SK-N-SH treated with all-trans-retinoic acid at 6 μM for 48 hours (cell line): ENCODE measurements around the gene PSME3IP1.

Experiments used
- ATAC-seq: fragments of 200-7000 bp; cut with Tn5 transposase; 3 replicates; pipeline ENCODE4 v1.9.1; 2020; ENCODE audit warnings: mild to moderate bottlenecking, moderate library complexity
- ARNTL ChIP-seq: fragments of 450-650 bp; formaldehyde crosslinking; IDR thresholded peaks from 2 replicates; pipeline ENCODE4 v1.5.0; 2020; ENCODE audit warnings: low read depth, mild to moderate bottlenecking, moderate library complexity, borderline replicate concordance
- BACH2 ChIP-seq: fragments of 250-450 bp; sonication (Bioruptor Pico); IDR thresholded peaks from 2 replicates; pipeline ENCODE4 v1.9.0; 2021; ENCODE audit warnings: mild to moderate bottlenecking, borderline replicate concordance
- CSDC2 ChIP-seq: fragments of 250-450 bp; sonication (Bioruptor Pico); IDR thresholded peaks from 2 replicates; pipeline ENCODE4 v1.5.0; 2020; ENCODE audit warnings: mild to moderate bottlenecking, moderate library complexity
- CSRNP3 ChIP-seq: fragments of 250-450 bp; sonication (Bioruptor Pico); IDR thresholded peaks from 2 replicates; pipeline ENCODE4 v1.5.1; 2021; ENCODE audit warnings: mild to moderate bottlenecking, moderate library complexity
- ESRRG ChIP-seq: fragments of 250-450 bp; sonication (Bioruptor Pico); IDR thresholded peaks from 2 replicates; pipeline ENCODE4 v1.6.1; 2021; ENCODE audit warnings: mild to moderate bottlenecking
- GLIS3 ChIP-seq: fragments of 250-450 bp; sonication (Bioruptor Pico); IDR thresholded peaks from 2 replicates; pipeline ENCODE4 v1.5.0; 2020; ENCODE audit warnings: mild to moderate bottlenecking, moderate library complexity
- ISL1 ChIP-seq: fragments of 250-450 bp; sonication (Bioruptor Pico); IDR thresholded peaks from 2 replicates; pipeline ENCODE4 v2.1.2; 2022; ENCODE audit warnings: mild to moderate bottlenecking, moderate library complexity
- OSR1 ChIP-seq: fragments of 250-450 bp; sonication (Bioruptor Pico); IDR thresholded peaks from 2 replicates; pipeline ENCODE4 v1.8.0; 2022; ENCODE audit warnings: moderate library complexity, mild to moderate bottlenecking, inconsistent platforms
- PATZ1 ChIP-seq: fragments of 250-450 bp; sonication (Bioruptor Pico); IDR thresholded peaks from 2 replicates; pipeline ENCODE4 v1.8.0; 2020; ENCODE audit warnings: mild to moderate bottlenecking, moderate library complexity, borderline replicate concordance
- POU6F1 ChIP-seq: fragments of 250-450 bp; sonication (Bioruptor Pico); IDR thresholded peaks from 2 replicates; pipeline ENCODE4 v1.8.0; 2021; ENCODE audit warnings: low read depth, mild to moderate bottlenecking, moderate library complexity, borderline replicate concordance
- PPARA ChIP-seq: fragments of 250-450 bp; sonication (Bioruptor Pico); IDR thresholded peaks from 2 replicates; pipeline ENCODE4 v1.5.0; 2020; ENCODE audit warnings: mild to moderate bottlenecking, borderline replicate concordance
- RARB ChIP-seq: fragments of 250-450 bp; sonication (Bioruptor Pico); IDR thresholded peaks from 2 replicates; pipeline ENCODE4 v1.8.0; 2021; ENCODE audit warnings: mild to moderate bottlenecking, moderate library complexity
- SNAI2 ChIP-seq: fragments of 250-450 bp; sonication (Bioruptor Pico); IDR thresholded peaks from 2 replicates; pipeline ENCODE4 v1.5.0; 2020; ENCODE audit warnings: mild to moderate bottlenecking, moderate library complexity
- TCF4 ChIP-seq: fragments of 250-450 bp; sonication (Bioruptor Pico); IDR thresholded peaks from 2 replicates; pipeline ENCODE4 v1.8.0; 2021; ENCODE audit warnings: mild to moderate bottlenecking, moderate library complexity, borderline replicate concordance
- TOX ChIP-seq: fragments of 250-450 bp; sonication (Bioruptor Pico); IDR thresholded peaks from 2 replicates; pipeline ENCODE4 v1.8.0; 2021; ENCODE audit warnings: mild to moderate bottlenecking, moderate library complexity, borderline replicate concordance
- TSHZ2 ChIP-seq: fragments of 250-450 bp; sonication (Bioruptor Pico); IDR thresholded peaks from 2 replicates; pipeline ENCODE4 v1.5.0; 2020; ENCODE audit warnings: mild to moderate bottlenecking, moderate library complexity
- ZC3H10 ChIP-seq: fragments of 250-450 bp; sonication (Bioruptor Pico); IDR thresholded peaks from 2 replicates; pipeline ENCODE4 v1.5.1; 2021; ENCODE audit warnings: mild to moderate bottlenecking, moderate library complexity
- ZFP3 ChIP-seq: fragments of 250-450 bp; sonication (Bioruptor Pico); IDR thresholded peaks from 2 replicates; pipeline ENCODE4 v1.5.0; 2020; ENCODE audit warnings: mild to moderate bottlenecking, moderate library complexity
- ZFP30 ChIP-seq: fragments of 450-650 bp; formaldehyde crosslinking; IDR thresholded peaks from 2 replicates; pipeline ENCODE4 v1.5.0; 2022; ENCODE audit warnings: mild to moderate bottlenecking, moderate library complexity
- ZNF565 ChIP-seq: fragments of 450-650 bp; formaldehyde crosslinking; conservative IDR thresholded peaks from 2 replicates; pipeline ENCODE4 v1.5.0; 2020; ENCODE audit warnings: low read depth, mild to moderate bottlenecking, moderate library complexity
- ZNF8 ChIP-seq: fragments of 450-650 bp; formaldehyde crosslinking; IDR thresholded peaks from 2 replicates; pipeline ENCODE4 v1.5.0; 2020; ENCODE audit warnings: mild to moderate bottlenecking, moderate library complexity

Gene PSME3IP1

GRCh38 chr16:57216968-57217367 is 31.1 kb upstream of the PSME3IP1 start:
- ATAC-seq: no peak
- TF ChIP-seq ARNTL (CRISPR knock-in tag): no peak
- TF ChIP-seq CSRNP3 (CRISPR knock-in tag): no peak
- no peak for TF ChIP-seq TCF4 (CRISPR knock-in tag)
- no peak for TF ChIP-seq ESRRG (CRISPR knock-in tag)
- no peak for TF ChIP-seq CSDC2 (CRISPR knock-in tag)
- TF ChIP-seq ZFP3 (CRISPR knock-in tag): no peak
- TF ChIP-seq PATZ1 (CRISPR knock-in tag): no peak
- TF ChIP-seq ZC3H10 (CRISPR knock-in tag): no peak
- TF ChIP-seq POU6F1 (CRISPR knock-in tag): no peak
- TF ChIP-seq ZNF565 (CRISPR knock-in tag): no peak
- TF ChIP-seq PPARA (CRISPR knock-in tag): no peak
- TF ChIP-seq ISL1 (CRISPR knock-in tag): no peak
- TF ChIP-seq OSR1 (CRISPR knock-in tag): no peak
- no peak for TF ChIP-seq ZNF8 (CRISPR knock-in tag)
- TF ChIP-seq BACH2 (CRISPR knock-in tag): no peak
- TF ChIP-seq TOX (CRISPR knock-in tag): no peak
- TF ChIP-seq, all 23 proteins: peak for 0

GRCh38 chr16:57213462-57213861 is 27.6 kb upstream of the PSME3IP1 start:
- TF ChIP-seq POU6F1 (CRISPR knock-in tag) (no peak), TCF4 (CRISPR knock-in tag) (no peak), GLIS3 (CRISPR knock-in tag) (no peak), CSRNP3 (CRISPR knock-in tag) (no peak), ISL1 (CRISPR knock-in tag) (no peak), ZNF565 (CRISPR knock-in tag) (no peak), TSHZ2 (CRISPR knock-in tag) (no peak), ZFP3 (CRISPR knock-in tag) (no peak), TOX (CRISPR knock-in tag) (no peak), ZNF8 (CRISPR knock-in tag) (no peak), SNAI2 (CRISPR knock-in tag) (no peak), ESRRG (CRISPR knock-in tag) (no peak), ARNTL (CRISPR knock-in tag) (no peak), ZFP30 (CRISPR knock-in tag) (no peak), RARB (CRISPR knock-in tag) (no peak), CSDC2 (CRISPR knock-in tag) (no peak)
- ATAC-seq: no peak
